ENCODE results near the gene DNAJB9.

DNA sequence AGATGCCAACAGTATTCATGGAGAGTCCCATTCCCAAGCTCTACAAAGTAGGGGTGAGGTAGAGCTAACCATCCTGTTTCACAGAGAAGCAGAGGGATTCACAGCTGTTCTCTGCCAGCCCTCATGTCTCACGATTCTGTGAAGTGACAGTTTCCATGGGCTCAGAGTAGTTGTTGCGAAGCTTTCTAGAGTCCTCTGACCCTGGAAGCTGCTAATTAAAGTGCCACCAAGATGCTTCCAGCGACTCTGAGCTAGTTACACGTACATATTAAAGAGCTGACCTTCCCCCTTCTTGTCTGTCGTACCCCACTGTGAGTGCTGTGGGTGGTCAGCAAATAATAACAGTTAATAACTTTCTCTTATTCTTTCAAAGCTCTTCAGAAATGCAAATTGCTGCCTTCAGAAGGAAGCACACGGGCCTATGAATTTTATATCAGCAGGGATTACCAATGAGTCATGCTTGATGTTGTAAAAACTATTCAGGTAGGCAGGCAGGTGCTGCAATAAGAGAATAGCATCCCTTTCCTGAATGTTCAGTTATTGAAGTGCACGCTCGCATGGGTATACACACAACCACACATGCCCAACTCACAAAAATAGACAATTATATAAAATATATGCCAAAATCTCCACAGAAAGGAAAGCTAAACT, 34.1 kb downstream of the DNAJB9 start:
- TF ChIP-seq POLR2AphosphoS5 (IDR thresholded peaks at IDR 0.05; ENCODE audit: low read depth, low read length): no peak
- TF ChIP-seq, protein P1, sequence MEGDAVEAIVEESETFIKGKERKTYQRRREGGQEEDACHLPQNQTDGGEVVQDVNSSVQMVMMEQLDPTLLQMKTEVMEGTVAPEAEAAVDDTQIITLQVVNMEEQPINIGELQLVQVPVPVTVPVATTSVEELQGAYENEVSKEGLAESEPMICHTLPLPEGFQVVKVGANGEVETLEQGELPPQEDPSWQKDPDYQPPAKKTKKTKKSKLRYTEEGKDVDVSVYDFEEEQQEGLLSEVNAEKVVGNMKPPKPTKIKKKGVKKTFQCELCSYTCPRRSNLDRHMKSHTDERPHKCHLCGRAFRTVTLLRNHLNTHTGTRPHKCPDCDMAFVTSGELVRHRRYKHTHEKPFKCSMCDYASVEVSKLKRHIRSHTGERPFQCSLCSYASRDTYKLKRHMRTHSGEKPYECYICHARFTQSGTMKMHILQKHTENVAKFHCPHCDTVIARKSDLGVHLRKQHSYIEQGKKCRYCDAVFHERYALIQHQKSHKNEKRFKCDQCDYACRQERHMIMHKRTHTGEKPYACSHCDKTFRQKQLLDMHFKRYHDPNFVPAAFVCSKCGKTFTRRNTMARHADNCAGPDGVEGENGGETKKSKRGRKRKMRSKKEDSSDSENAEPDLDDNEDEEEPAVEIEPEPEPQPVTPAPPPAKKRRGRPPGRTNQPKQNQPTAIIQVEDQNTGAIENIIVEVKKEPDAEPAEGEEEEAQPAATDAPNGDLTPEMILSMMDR (IDR thresholded peaks at IDR 0.05): no peak
- TF ChIP-seq, protein P2, sequence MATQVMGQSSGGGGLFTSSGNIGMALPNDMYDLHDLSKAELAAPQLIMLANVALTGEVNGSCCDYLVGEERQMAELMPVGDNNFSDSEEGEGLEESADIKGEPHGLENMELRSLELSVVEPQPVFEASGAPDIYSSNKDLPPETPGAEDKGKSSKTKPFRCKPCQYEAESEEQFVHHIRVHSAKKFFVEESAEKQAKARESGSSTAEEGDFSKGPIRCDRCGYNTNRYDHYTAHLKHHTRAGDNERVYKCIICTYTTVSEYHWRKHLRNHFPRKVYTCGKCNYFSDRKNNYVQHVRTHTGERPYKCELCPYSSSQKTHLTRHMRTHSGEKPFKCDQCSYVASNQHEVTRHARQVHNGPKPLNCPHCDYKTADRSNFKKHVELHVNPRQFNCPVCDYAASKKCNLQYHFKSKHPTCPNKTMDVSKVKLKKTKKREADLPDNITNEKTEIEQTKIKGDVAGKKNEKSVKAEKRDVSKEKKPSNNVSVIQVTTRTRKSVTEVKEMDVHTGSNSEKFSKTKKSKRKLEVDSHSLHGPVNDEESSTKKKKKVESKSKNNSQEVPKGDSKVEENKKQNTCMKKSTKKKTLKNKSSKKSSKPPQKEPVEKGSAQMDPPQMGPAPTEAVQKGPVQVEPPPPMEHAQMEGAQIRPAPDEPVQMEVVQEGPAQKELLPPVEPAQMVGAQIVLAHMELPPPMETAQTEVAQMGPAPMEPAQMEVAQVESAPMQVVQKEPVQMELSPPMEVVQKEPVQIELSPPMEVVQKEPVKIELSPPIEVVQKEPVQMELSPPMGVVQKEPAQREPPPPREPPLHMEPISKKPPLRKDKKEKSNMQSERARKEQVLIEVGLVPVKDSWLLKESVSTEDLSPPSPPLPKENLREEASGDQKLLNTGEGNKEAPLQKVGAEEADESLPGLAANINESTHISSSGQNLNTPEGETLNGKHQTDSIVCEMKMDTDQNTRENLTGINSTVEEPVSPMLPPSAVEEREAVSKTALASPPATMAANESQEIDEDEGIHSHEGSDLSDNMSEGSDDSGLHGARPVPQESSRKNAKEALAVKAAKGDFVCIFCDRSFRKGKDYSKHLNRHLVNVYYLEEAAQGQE (IDR thresholded peaks at IDR 0.05; ENCODE audit: insufficient read depth in 1 of 2, low read depth in 2 of 2, low read length in 1 of 2): no peak
